CD4-positive, alpha-beta memory T cell (primary cell): ENCODE measurements around the gene SLC37A1. TPM values are rescaled to one million over a fixed set of nuclear protein-coding genes. Genes with fewer than 3 reads are reported as not detected.

Experiments
- CTCF ChIA-PET: fragments of 350-600 bp; sonication (Branson Sonifier 250); formaldehyde crosslinking; loops from one replicate; lab custom pipeline; 2021; ENCODE audit warnings: inconsistent platforms; ENCODE audit not compliant: partially characterized antibody; lab: Charles Lee
- POLR2A ChIA-PET: fragments of 350-600 bp; sonication (Branson Sonifier 250); formaldehyde crosslinking; loops from one replicate; lab custom pipeline; 2021; ENCODE audit not compliant: partially characterized antibody; lab: Charles Lee
- DNase-seq, 5 donors: peaks; one replicate each; pipeline versions ENCODE4 v3.0.0 to v3.0.0-alpha.2; 2020 to 2022; ENCODE audit warnings: mixed read lengths in 1 of 5
- H3K27ac ChIP-seq: one replicate; pipeline ENCODE4 v1.7.0; 2013; ENCODE audit warnings: low read depth, low read length
- H3K27me3 ChIP-seq: 2 replicates; pipeline ENCODE4 v1.7.0; 2013; ENCODE audit warnings: mild to moderate bottlenecking, low read length, moderate library complexity; ENCODE audit not compliant: insufficient read depth
- H3K36me3 ChIP-seq: 2 replicates; pipeline ENCODE4 v1.7.0; 2013; ENCODE audit warnings: mild to moderate bottlenecking, low read length, moderate library complexity; ENCODE audit not compliant: insufficient read depth
- H3K4me1 ChIP-seq: 2 replicates; pipeline ENCODE4 v1.7.0; 2013; ENCODE audit warnings: mild to moderate bottlenecking, low read length, moderate library complexity; ENCODE audit not compliant: insufficient read depth
- H3K4me3 ChIP-seq, 2 donors: one replicate each; pipeline ENCODE4 v1.7.0; 2013; ENCODE audit warnings: low read length in 2 of 2, mild to moderate bottlenecking in 1 of 2
- H3K9me3 ChIP-seq, 2 donors: one replicate each; pipeline ENCODE4 v1.7.0; 2013; ENCODE audit warnings: low read length in 2 of 2, control low read depth in 1 of 2; ENCODE audit not compliant: control insufficient read depth in 1 of 2
- H3K27ac Mint-ChIP-seq, 7 donors: one replicate each; pipeline ENCODE4 v1.8.0; 2020 to 2021; ENCODE audit warnings: mixed read lengths in 7 of 7, mild to moderate bottlenecking in 6 of 7, inconsistent platforms in 3 of 7, moderate library complexity in 3 of 7
- H3K27me3 Mint-ChIP-seq, 2 donors: one replicate each; pipeline ENCODE4 v1.8.0; 2020 to 2021; ENCODE audit warnings: mixed read lengths in 2 of 2
- H3K36me3 Mint-ChIP-seq, 2 donors: one replicate each; pipeline ENCODE4 v1.8.0; 2020 to 2021; ENCODE audit warnings: mixed read lengths in 2 of 2, inconsistent platforms in 1 of 2, mild to moderate bottlenecking in 1 of 2
- H3K4me1 Mint-ChIP-seq, 4 donors: one replicate each; pipeline ENCODE4 v1.8.0; 2020 to 2021; ENCODE audit warnings: mixed read lengths in 4 of 4, mild to moderate bottlenecking in 1 of 4
- H3K4me3 Mint-ChIP-seq, 8 donors: one replicate each; pipeline ENCODE4 v1.8.0; 2020 to 2021; ENCODE audit warnings: mixed read lengths in 8 of 8, mild to moderate bottlenecking in 7 of 8, moderate library complexity in 6 of 8, inconsistent platforms in 3 of 8
- H3K9me3 Mint-ChIP-seq, 8 donors: one replicate each; pipeline ENCODE4 v1.8.0; 2020 to 2021; ENCODE audit warnings: mixed read lengths in 8 of 8, mild to moderate bottlenecking in 5 of 8, inconsistent platforms in 3 of 8, moderate library complexity in 1 of 8
- intact Hi-C: fragments of 100-400 bp; cut with micrococcal nuclease; formaldehyde crosslinking; loops from one replicate; pipeline ENCODE4 v1.15.1; 2023
- polyA plus RNA-seq, 2 donors: library from polyadenylated mRNA; unstranded; fragments of 300-500 nt; fragmentation: Illumina TruSeq; gene quantifications; one replicate each; pipeline ENCODE4 v1.2.3, GENCODE V29; 2021
- total RNA-seq, 2 experiments: library from RNA; stranded (reverse); gene quantifications; one replicate each; pipeline ENCODE4 v1.2.3, GENCODE V29; 2021

The SLC37A1 gene
- total and polyA plus RNA-seq, 4 experiments from 2014 or later, result 4.7 to 18.5 (median 12.6) TPM

- H3K27me3 Mint-ChIP-seq, result no peaks in the 10 kb centered on the region
- H3K4me1 ChIP-seq, result peaks cover 29% of the 10 kb centered on the region
- no peaks in the 10 kb centered on the region for H3K9me3 ChIP-seq
- intact Hi-C loops, result loop anchor here (1.0 kb wide), 2 partner anchors 13 to 18 kb away; partner anchors contain the start of gene RSPH1
- peak; percentile 50 to 64 (median 59) for DNase-seq
- H3K4me3 Mint-ChIP-seq, result peak overlapping the region; percentile 90 to 92 (median 90)
- peak overlapping the region; percentile 65 for H3K27ac ChIP-seq
- ChIA-PET CTCF (interaction anchor here (1.2 kb wide), 1 partner anchor 110 kb away, joined by 3 read pairs; the partner anchor contains the start of gene UBASH3A), POLR2A (interaction anchor here (0.6 to 2.9 kb wide), 10 partner anchors 8 to 154 kb away, joined by 3 to 42 read pairs (median 4); partner anchors contain the start of genes RSPH1 and UBASH3A)
- peak overlapping the region; percentile 78 to 94 (median 90) for H3K27ac Mint-ChIP-seq
- H3K4me1 Mint-ChIP-seq, result peaks cover 18 to 50% (median 31%) of the 10 kb centered on the region in 4 donors
- H3K36me3 Mint-ChIP-seq, result peaks cover 23 to 27% of the 10 kb centered on the region in 2 donors
- H3K4me3 ChIP-seq, result peak overlapping the region; percentile 57 to 79
- H3K9me3 Mint-ChIP-seq, result no peaks in the 10 kb centered on the region
- no peaks in the 10 kb centered on the region for H3K27me3 ChIP-seq
- peaks cover 10% of the 10 kb centered on the region for H3K36me3 ChIP-seq
Measured at GRCh38 chr21:42513985-42514882, 582 bp downstream of the SLC37A1 start.

GRCh38 chr21:42514883-42515228 lies 1.2 kb downstream of the SLC37A1 start:
- H3K27ac ChIP-seq, result peak overlapping the region; percentile 65

GRCh38 chr21:42515708-42516502 lies 2.3 kb downstream of the SLC37A1 start:
- peaks cover 13% of the 10 kb centered on the region for H3K36me3 ChIP-seq
- DNase-seq, result no peak
- H3K9me3 Mint-ChIP-seq, result no peaks in the 10 kb centered on the region
- no peak overlapping the region for H3K4me3 ChIP-seq
- peak overlapping the region; percentile 27 to 92 (median 90) for H3K4me3 Mint-ChIP-seq
- H3K36me3 Mint-ChIP-seq, result peaks cover 39 to 42% of the 10 kb centered on the region in 2 donors
- peaks cover 21 to 56% (median 37%) of the 10 kb centered on the region in 4 donors for H3K4me1 Mint-ChIP-seq
- peak overlapping the region in 4 of 7 donors; percentile 3 to 84 (median 74) for H3K27ac Mint-ChIP-seq
- no peak overlapping the region for H3K27ac ChIP-seq
- H3K4me1 ChIP-seq, result peaks cover 29% of the 10 kb centered on the region
- POLR2A ChIA-PET, result interaction anchor here (2.9 kb wide), 1 partner anchor 11 kb away, joined by 42 read pairs; no protein-coding TSS in a partner anchor
- no peaks in the 10 kb centered on the region for H3K9me3 ChIP-seq
- H3K27me3 ChIP-seq, result no peaks in the 10 kb centered on the region
- CTCF ChIA-PET, result no interaction called here
- no peaks in the 10 kb centered on the region for H3K27me3 Mint-ChIP-seq
- intact Hi-C loops, result no loop called here

More at GRCh38 chr21:42514883-42515228, 1.2 kb downstream of the SLC37A1 start:
- Mint-ChIP-seq H3K4me1 (peaks cover 19 to 53% (median 33%) of the 10 kb centered on the region in 4 donors), H3K36me3 (peaks cover 29 to 33% of the 10 kb centered on the region in 2 donors), H3K27ac (peak overlapping the region; percentile 78 to 94 (median 87)), H3K27me3 (no peaks in the 10 kb centered on the region), H3K4me3 (peak overlapping the region; percentile 81 to 92 (median 90)), H3K9me3 (no peaks in the 10 kb centered on the region)
- POLR2A ChIA-PET, result interaction anchor here (0.6 to 2.9 kb wide), 7 partner anchors 9 to 319 kb away, joined by 3 to 42 read pairs (median 5); partner anchors contain the start of genes RSPH1 and UBASH3A
- no peaks in the 10 kb centered on the region for H3K27me3 ChIP-seq
- peaks cover 29% of the 10 kb centered on the region for H3K4me1 ChIP-seq
- no peak for DNase-seq
- CTCF ChIA-PET, result interaction anchor here (1.2 kb wide), 1 partner anchor 110 kb away, joined by 3 read pairs; the partner anchor contains the start of gene UBASH3A
- intact Hi-C loops, result loop anchor here (1.0 kb wide), 1 partner anchor 12 kb away; no protein-coding TSS in a partner anchor
- H3K9me3 ChIP-seq, result no peaks in the 10 kb centered on the region
- peaks cover 13% of the 10 kb centered on the region for H3K36me3 ChIP-seq
- H3K4me3 ChIP-seq, result peak overlapping the region; percentile 57 to 79

GRCh38 chr21:42518215-42518614 lies 4.6 kb downstream of the SLC37A1 start:
- no peaks in the 10 kb centered on the region for H3K27me3 Mint-ChIP-seq
- H3K9me3 ChIP-seq, result no peaks in the 10 kb centered on the region
- H3K4me3 Mint-ChIP-seq, result peak overlapping the region in 1 of 8 donors; percentile 17
- H3K4me3 ChIP-seq, result no peak overlapping the region
- ChIA-PET CTCF (no interaction called here), POLR2A (no interaction called here)
- intact Hi-C loops, result no loop called here
- H3K9me3 Mint-ChIP-seq, result no peaks in the 10 kb centered on the region
- no peak for DNase-seq
- H3K27me3 ChIP-seq, result no peaks in the 10 kb centered on the region
- peaks cover 19 to 52% (median 30%) of the 10 kb centered on the region in 4 donors for H3K4me1 Mint-ChIP-seq
- H3K27ac Mint-ChIP-seq, result peak overlapping the region in 2 of 7 donors; percentile 17 to 42
- peaks cover 13% of the 10 kb centered on the region for H3K36me3 ChIP-seq
- H3K4me1 ChIP-seq, result peaks cover 23% of the 10 kb centered on the region
- no peak overlapping the region for H3K27ac ChIP-seq
- H3K36me3 Mint-ChIP-seq, result peaks cover 52 to 55% of the 10 kb centered on the region in 2 donors

GRCh38 chr21:42518626-42519025 lies 5.0 kb downstream of the SLC37A1 start:
- H3K27me3 ChIP-seq, result no peaks in the 10 kb centered on the region
- H3K4me3 Mint-ChIP-seq, result no peak overlapping the region
- H3K27ac ChIP-seq, result no peak overlapping the region
- peak overlapping the region in 2 of 7 donors; percentile 17 to 42 for H3K27ac Mint-ChIP-seq
- no peaks in the 10 kb centered on the region for H3K27me3 Mint-ChIP-seq
- H3K4me1 ChIP-seq, result peaks cover 21% of the 10 kb centered on the region
- peaks cover 19 to 51% (median 30%) of the 10 kb centered on the region in 4 donors for H3K4me1 Mint-ChIP-seq
- ChIA-PET POLR2A (no interaction called here), CTCF (no interaction called here)
- H3K4me3 ChIP-seq, result no peak overlapping the region
- peaks cover 52 to 55% of the 10 kb centered on the region in 2 donors for H3K36me3 Mint-ChIP-seq
- no peak for DNase-seq
- no peaks in the 10 kb centered on the region for H3K9me3 Mint-ChIP-seq
- H3K36me3 ChIP-seq, result peaks cover 13% of the 10 kb centered on the region
- intact Hi-C loops, result no loop called here
- no peaks in the 10 kb centered on the region for H3K9me3 ChIP-seq

- Mint-ChIP-seq H3K9me3 (no peaks in the 10 kb centered on the region), H3K36me3 (peaks cover 56 to 61% of the 10 kb centered on the region in 2 donors), H3K4me1 (peaks cover 14 to 51% (median 31%) of the 10 kb centered on the region in 4 donors), H3K4me3 (no peak overlapping the region), H3K27me3 (no peaks in the 10 kb centered on the region), H3K27ac (peak overlapping the region in 1 of 7 donors; percentile 42)
- ChIA-PET POLR2A (no interaction called here), CTCF (no interaction called here)
- intact Hi-C loops, result no loop called here
- H3K27me3 ChIP-seq, result no peaks in the 10 kb centered on the region
- H3K27ac ChIP-seq, result no peak overlapping the region
- H3K4me3 ChIP-seq, result no peak overlapping the region
- peaks cover 14% of the 10 kb centered on the region for H3K4me1 ChIP-seq
- DNase-seq, result no peak
- no peaks in the 10 kb centered on the region for H3K9me3 ChIP-seq
- H3K36me3 ChIP-seq, result peaks cover 13% of the 10 kb centered on the region
Measured at GRCh38 chr21:42520628-42521253, 7.1 kb downstream of the SLC37A1 start.
